ENCODE measurements around the gene FBF1. TPM values are rescaled to one million over a fixed set of nuclear protein-coding genes. Genes with fewer than 3 reads are reported as not detected.
A peak's percentile ranks its signal among the peaks of the same experiment; 100 is the strongest.

FBF1 gene
- total and polyA plus RNA-seq, 7 experiments from 2014 or later = 2.5 to 48.1 (median 28.1) TPM

DNA sequence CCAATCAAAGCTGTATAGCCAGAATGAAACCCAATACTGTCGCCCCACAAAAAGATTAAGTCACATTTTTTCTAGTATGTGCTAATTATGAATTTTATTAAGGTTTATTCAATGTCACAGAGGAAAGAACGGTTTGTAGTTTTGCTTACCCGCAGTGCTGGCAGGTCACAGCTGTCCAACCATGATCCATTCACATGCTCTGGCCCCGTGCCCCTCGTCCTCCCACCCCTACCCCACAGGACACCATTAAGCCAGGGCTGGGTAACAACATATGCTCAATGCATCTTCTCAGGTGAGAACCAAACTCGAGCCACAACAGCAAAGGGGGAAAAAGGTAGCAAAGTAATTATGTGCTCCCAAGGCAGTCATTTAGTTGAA is 589 bp upstream of the FBF1 start:
- H3K4me1 ChIP-seq (ENCODE audit: control insufficient read depth in 2 of 2, insufficient read depth in 2 of 2, low read length in 2 of 2) = peaks cover 5 to 11% of the 10 kb centered on the region in 2 donors
- no peaks in the 10 kb centered on the region for H3K9me3 ChIP-seq (ENCODE audit: control insufficient read depth in 2 of 3, low read length in 3 of 3)
- Mint-ChIP-seq H3K27ac (peak overlapping the region in 7 of 9 donors; percentile 74 to 94 (median 86)), H3K9me3 (no peaks in the 10 kb centered on the region), H3K4me1 (peaks cover 9 to 19% (median 11%) of the 10 kb centered on the region in 7 donors), H3K27me3 (no peaks in the 10 kb centered on the region), H3K36me3 (peaks cover 0 to 3% (median 0%) of the 10 kb centered on the region in 5 donors), H3K4me3 (peak overlapping the region; percentile 77 to 93 (median 90))
- ATAC-seq = no peak
- intact Hi-C loops (cut with micrococcal nuclease) = loop anchor here (1.0 to 5.0 kb wide), 9 partner anchors 37 to 615 kb away; partner anchors contain the start of genes ACOX1 (in 2 of the 2), MRPL38 (in 2 of the 2), TEN1 (in 2 of the 2) and PRPSAP1 (in 1 of the 2)
- H3K36me3 ChIP-seq (ENCODE audit: control insufficient read depth in 2 of 3, insufficient read depth in 3 of 3, low read length in 3 of 3) = no peaks in the 10 kb centered on the region
- POLR2A ChIA-PET = interaction anchor here (0.8 to 1.7 kb wide), 9 partner anchors 8 to 161 kb away, joined by 3 to 7 read pairs (median 3); partner anchors contain the start of genes ACOX1, TEN1, TRIM65 and WBP2
- H3K27me3 ChIP-seq (ENCODE audit: control insufficient read depth in 2 of 2, insufficient read depth in 2 of 2, low read length in 2 of 2) = no peaks in the 10 kb centered on the region
- H3K27ac ChIP-seq (ENCODE audit: low read depth, low read length) = peak overlapping the region; percentile 86
- H3K4me3 ChIP-seq (ENCODE audit: low read length) = peak overlapping the region; percentile 89
- CTCF ChIA-PET = interaction anchor here (1.0 kb wide), 2 partner anchors 37 to 45 kb away, joined by 3 read pairs; partner anchors contain the start of genes ACOX1 and TRIM65
- DNase-seq = no peak

- Histone ChIP-seq H3K4me3 (ENCODE audit: low read length) (no peak overlapping the region), H3K27me3 (ENCODE audit: control insufficient read depth in 2 of 2, insufficient read depth in 2 of 2, low read length in 2 of 2) (no peaks in the 10 kb centered on the region), H3K27ac (ENCODE audit: low read depth, low read length) (no peak overlapping the region), H3K36me3 (ENCODE audit: control insufficient read depth in 2 of 3, insufficient read depth in 3 of 3, low read length in 3 of 3) (no peaks in the 10 kb centered on the region), H3K9me3 (ENCODE audit: control insufficient read depth in 2 of 3, low read length in 3 of 3) (no peaks in the 10 kb centered on the region), H3K4me1 (ENCODE audit: control insufficient read depth in 2 of 2, insufficient read depth in 2 of 2, low read length in 2 of 2) (peaks cover 5 to 11% of the 10 kb centered on the region in 2 donors)
- ATAC-seq (no peak), DNase-seq (no peak)
- ChIA-PET CTCF (no interaction called here), POLR2A (no interaction called here)
- Mint-ChIP-seq H3K4me3 (no peak overlapping the region), H3K9me3 (no peaks in the 10 kb centered on the region), H3K36me3 (no peaks in the 10 kb centered on the region), H3K27ac (no peak overlapping the region), H3K4me1 (peaks cover 9 to 19% (median 11%) of the 10 kb centered on the region in 7 donors), H3K27me3 (no peaks in the 10 kb centered on the region)
- intact Hi-C loops (cut with micrococcal nuclease) = no loop called here
These were observed 3.2 kb downstream of the FBF1 start for GRCh38 chr17:75937652-75938051.

GRCh38 chr17:75933808-75934207 is 7.0 kb downstream of the FBF1 start:
- no peak overlapping the region for H3K27ac Mint-ChIP-seq
- no peaks in the 10 kb centered on the region for H3K36me3 ChIP-seq (ENCODE audit: control insufficient read depth in 2 of 3, insufficient read depth in 3 of 3, low read length in 3 of 3)

DNA sequence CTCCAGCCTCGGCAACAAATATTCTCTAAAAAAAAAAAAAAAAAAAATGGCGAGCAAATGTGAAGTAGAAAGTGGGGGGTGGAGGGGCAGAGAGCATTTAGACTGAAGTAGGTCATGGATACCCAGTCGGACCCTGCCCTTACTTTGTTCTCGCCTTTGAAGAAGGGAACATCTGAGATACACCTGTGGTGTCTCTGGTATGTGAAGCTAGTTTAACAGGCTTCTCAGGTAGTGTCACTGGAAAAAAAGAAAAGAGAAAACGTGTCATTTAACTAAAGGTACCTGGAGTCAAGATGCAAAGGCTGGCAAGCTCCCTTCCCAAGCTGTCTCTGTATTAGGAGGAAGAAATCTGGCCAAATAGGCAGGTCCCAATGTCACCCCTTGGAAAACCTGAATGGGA is 8.0 kb downstream of the FBF1 start:
- Mint-ChIP-seq H3K27me3 (no peaks in the 10 kb centered on the region), H3K4me3 (no peak overlapping the region), H3K36me3 (peaks cover 0 to 7% (median 0%) of the 10 kb centered on the region in 5 donors), H3K9me3 (no peaks in the 10 kb centered on the region), H3K27ac (no peak overlapping the region), H3K4me1 (no peaks in the 10 kb centered on the region)
- no peak overlapping the region for H3K4me3 ChIP-seq (ENCODE audit: low read length)
- CTCF ChIA-PET = no interaction called here
- POLR2A ChIA-PET = no interaction called here
- no peaks in the 10 kb centered on the region for H3K36me3 ChIP-seq (ENCODE audit: control insufficient read depth in 2 of 3, insufficient read depth in 3 of 3, low read length in 3 of 3)
- no peak for ATAC-seq
- H3K27ac ChIP-seq (ENCODE audit: low read depth, low read length) = no peak overlapping the region
- H3K9me3 ChIP-seq (ENCODE audit: control insufficient read depth in 2 of 3, low read length in 3 of 3) = no peaks in the 10 kb centered on the region
- H3K27me3 ChIP-seq (ENCODE audit: control insufficient read depth in 2 of 2, insufficient read depth in 2 of 2, low read length in 2 of 2) = no peaks in the 10 kb centered on the region
- no peak for DNase-seq
- H3K4me1 ChIP-seq (ENCODE audit: control insufficient read depth in 2 of 2, insufficient read depth in 2 of 2, low read length in 2 of 2) = no peaks in the 10 kb centered on the region
- intact Hi-C loops (cut with micrococcal nuclease) = no loop called here

More at GRCh38 chr17:75933808-75934207, 7.0 kb downstream of the FBF1 start:
- POLR2A ChIA-PET = no interaction called here
- H3K4me3 ChIP-seq (ENCODE audit: low read length) = no peak overlapping the region
- H3K4me3 Mint-ChIP-seq = no peak overlapping the region
- ATAC-seq (no peak), DNase-seq (no peak)
- no peaks in the 10 kb centered on the region for H3K4me1 Mint-ChIP-seq
- no peaks in the 10 kb centered on the region for H3K27me3 ChIP-seq (ENCODE audit: control insufficient read depth in 2 of 2, insufficient read depth in 2 of 2, low read length in 2 of 2)
- no peaks in the 10 kb centered on the region for H3K4me1 ChIP-seq (ENCODE audit: control insufficient read depth in 2 of 2, insufficient read depth in 2 of 2, low read length in 2 of 2)
- no peaks in the 10 kb centered on the region for H3K9me3 Mint-ChIP-seq
- H3K36me3 Mint-ChIP-seq = peaks cover 0 to 3% (median 0%) of the 10 kb centered on the region in 5 donors
- CTCF ChIA-PET = no interaction called here
- no peaks in the 10 kb centered on the region for H3K9me3 ChIP-seq (ENCODE audit: control insufficient read depth in 2 of 3, low read length in 3 of 3)
- intact Hi-C loops (cut with micrococcal nuclease) = no loop called here
- H3K27ac ChIP-seq (ENCODE audit: low read depth, low read length) = no peak overlapping the region
- H3K27me3 Mint-ChIP-seq = no peaks in the 10 kb centered on the region

DNA sequence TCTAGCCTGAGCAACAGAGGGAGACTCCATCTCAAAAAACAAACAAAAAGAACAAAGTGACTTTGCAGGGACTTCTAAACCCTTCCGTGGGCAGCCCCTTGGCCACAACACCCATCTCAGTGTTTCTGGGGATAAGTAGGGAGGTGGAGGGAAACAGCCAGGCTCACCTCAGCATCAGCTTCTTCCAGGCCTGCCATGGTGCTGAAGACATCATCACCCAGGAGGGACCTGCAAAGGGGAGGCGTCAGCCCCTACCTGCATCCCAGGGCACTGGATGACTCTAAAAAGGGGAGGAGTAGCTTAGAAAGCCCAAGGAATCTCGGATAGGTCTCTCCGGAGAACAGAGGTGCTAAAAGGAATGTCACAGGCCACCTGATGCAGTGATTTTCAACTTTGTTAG is 9.8 kb downstream of the FBF1 start:
- ChIA-PET POLR2A (interaction anchor here (0.7 kb wide), 1 partner anchor 64 kb away, joined by 3 read pairs; no protein-coding TSS in a partner anchor), CTCF (no interaction called here)
- Mint-ChIP-seq H3K36me3 (peaks cover 0 to 15% (median 0%) of the 10 kb centered on the region in 5 donors), H3K27me3 (no peaks in the 10 kb centered on the region), H3K4me3 (no peak overlapping the region), H3K4me1 (no peaks in the 10 kb centered on the region), H3K27ac (no peak overlapping the region), H3K9me3 (no peaks in the 10 kb centered on the region)
- intact Hi-C loops (cut with micrococcal nuclease) = no loop called here
- H3K4me3 ChIP-seq (ENCODE audit: low read length) = no peak overlapping the region
- no peaks in the 10 kb centered on the region for H3K27me3 ChIP-seq (ENCODE audit: control insufficient read depth in 2 of 2, insufficient read depth in 2 of 2, low read length in 2 of 2)
- H3K27ac ChIP-seq (ENCODE audit: low read depth, low read length) = no peak overlapping the region
- ATAC-seq (no peak), DNase-seq (no peak)
- no peaks in the 10 kb centered on the region for H3K4me1 ChIP-seq (ENCODE audit: control insufficient read depth in 2 of 2, insufficient read depth in 2 of 2, low read length in 2 of 2)
- H3K9me3 ChIP-seq (ENCODE audit: control insufficient read depth in 2 of 3, low read length in 3 of 3) = no peaks in the 10 kb centered on the region
- H3K36me3 ChIP-seq (ENCODE audit: control insufficient read depth in 2 of 3, insufficient read depth in 3 of 3, low read length in 3 of 3) = peaks cover 0 to 6% (median 0%) of the 10 kb centered on the region in 3 experiments

DNA sequence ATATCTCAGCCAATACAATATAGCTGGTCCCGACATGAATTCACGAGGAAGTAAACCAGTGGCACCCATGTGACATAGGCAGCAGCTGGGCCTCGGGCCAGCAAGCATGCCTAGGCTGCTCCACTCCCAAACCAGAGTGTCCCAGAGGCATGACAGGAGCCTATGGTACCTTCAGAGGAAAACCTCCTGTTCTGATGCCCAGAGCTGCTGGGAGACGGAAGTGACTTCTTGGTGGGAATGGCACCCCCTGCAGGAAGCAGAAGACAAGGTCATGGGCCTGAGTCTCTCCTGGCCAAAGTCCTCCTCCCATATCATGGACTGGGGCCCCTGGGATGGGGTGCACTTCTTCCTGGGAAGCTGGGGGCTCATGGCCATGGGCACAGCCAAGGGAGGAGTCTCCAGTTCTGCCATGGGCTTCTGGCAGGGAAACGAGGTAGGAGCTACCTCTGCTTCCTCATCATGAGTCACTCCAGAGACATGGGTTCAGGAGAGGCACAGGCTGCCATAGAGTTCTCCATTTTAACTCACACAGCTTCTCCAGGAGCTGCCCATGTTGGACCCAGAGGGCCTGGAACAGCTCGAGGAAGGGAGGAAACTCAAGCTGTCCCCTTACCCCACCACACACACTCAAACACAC is 13.4 kb downstream of the FBF1 start:
- no peaks in the 10 kb centered on the region for H3K4me1 ChIP-seq (ENCODE audit: control insufficient read depth in 2 of 2, insufficient read depth in 2 of 2, low read length in 2 of 2)
- peaks cover 0 to 18% (median 0%) of the 10 kb centered on the region in 3 experiments for H3K36me3 ChIP-seq (ENCODE audit: control insufficient read depth in 2 of 3, insufficient read depth in 3 of 3, low read length in 3 of 3)
- CTCF ChIA-PET = interaction anchor here (0.6 to 2.2 kb wide), 5 partner anchors 11 to 459 kb away, joined by 3 to 6 read pairs (median 3); no protein-coding TSS in a partner anchor
- no peak overlapping the region for H3K27ac Mint-ChIP-seq
- no peaks in the 10 kb centered on the region for H3K9me3 ChIP-seq (ENCODE audit: control insufficient read depth in 2 of 3, low read length in 3 of 3)
- no peaks in the 10 kb centered on the region for H3K9me3 Mint-ChIP-seq
- peaks cover 0 to 20% (median 0%) of the 10 kb centered on the region in 5 donors for H3K36me3 Mint-ChIP-seq
- intact Hi-C loops (cut with micrococcal nuclease) = no loop called here
- no peak for DNase-seq
- H3K4me1 Mint-ChIP-seq = peaks cover 0 to 4% (median 0%) of the 10 kb centered on the region in 7 donors
- H3K4me3 Mint-ChIP-seq = no peak overlapping the region
- H3K27me3 ChIP-seq (ENCODE audit: control insufficient read depth in 2 of 2, insufficient read depth in 2 of 2, low read length in 2 of 2) = no peaks in the 10 kb centered on the region
- H3K27me3 Mint-ChIP-seq = no peaks in the 10 kb centered on the region
- H3K27ac ChIP-seq (ENCODE audit: low read depth, low read length) = no peak overlapping the region
- POLR2A ChIA-PET = interaction anchor here (1.3 kb wide), 1 partner anchor 40 kb away, joined by 4 read pairs; no protein-coding TSS in a partner anchor
- ATAC-seq = no peak
- no peak overlapping the region for H3K4me3 ChIP-seq (ENCODE audit: low read length)

Measured in naive thymus-derived CD4-positive, alpha-beta T cell (primary cell).